ENCODE results near the gene SPATS2L.

Gene SPATS2L

DNA sequence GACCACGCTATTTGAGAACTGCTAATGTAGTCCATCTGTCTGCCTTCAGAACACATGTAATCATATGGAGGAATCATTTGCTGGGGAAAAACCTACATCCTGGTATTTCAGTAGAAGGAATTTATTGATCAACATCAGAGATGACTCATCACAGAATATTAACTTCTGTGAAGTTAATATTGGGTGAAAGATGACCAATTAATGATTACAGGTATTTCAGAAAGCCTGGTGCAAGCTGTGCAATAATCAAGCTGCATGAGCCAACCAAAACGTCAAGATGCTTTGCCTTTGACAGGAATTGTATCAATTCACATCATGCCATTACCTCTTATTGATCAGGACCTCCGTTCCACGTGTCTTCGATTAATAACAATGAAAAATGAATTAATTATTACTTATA, 9.4 kb upstream of the SPATS2L start:
- no peak for DNase-seq

DNA sequence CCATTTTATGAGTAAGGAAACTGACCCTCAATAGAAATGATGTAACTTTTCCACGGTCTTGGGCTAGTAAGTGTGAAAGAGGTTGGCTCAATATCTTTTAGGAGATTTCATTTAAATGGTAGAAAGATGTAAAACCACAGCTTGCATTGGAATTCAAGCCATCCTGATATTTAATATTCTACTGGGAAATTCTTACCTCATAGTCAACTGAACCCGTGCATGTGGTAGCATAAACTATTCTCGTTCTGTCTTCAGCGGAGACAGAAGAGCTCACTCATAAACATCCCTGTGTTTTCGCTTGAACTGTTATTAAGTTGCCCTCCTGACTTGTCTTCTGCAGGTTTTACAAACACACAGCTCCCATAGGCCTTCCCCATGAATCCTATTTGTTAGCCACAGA, 8.5 kb upstream of the SPATS2L start:
- no peak for DNase-seq

DNA sequence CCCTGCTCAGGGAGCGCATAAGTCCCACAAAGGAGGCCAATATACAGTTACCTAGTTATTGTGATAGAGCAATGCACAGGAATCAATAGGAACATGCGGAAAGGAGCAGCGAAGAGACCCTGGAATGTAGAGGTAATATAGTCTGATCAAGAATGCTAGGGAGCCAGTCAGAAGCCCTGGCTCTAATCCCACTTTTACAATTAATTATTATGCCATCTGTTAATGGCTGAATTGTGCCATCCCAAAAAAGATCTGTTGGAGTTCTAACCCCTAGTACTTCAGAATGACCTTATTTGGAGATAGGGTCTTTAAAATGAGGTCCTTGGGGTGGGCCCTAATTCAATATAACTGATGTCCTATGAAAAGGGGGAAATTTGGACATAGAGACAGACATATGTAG, 7.7 kb upstream of the SPATS2L start:
- DNase-seq, result no peak

GRCh38 chr2:200300065-200300464, 6.4 kb upstream of the SPATS2L start:
- DNase-seq, result no peak

DNA sequence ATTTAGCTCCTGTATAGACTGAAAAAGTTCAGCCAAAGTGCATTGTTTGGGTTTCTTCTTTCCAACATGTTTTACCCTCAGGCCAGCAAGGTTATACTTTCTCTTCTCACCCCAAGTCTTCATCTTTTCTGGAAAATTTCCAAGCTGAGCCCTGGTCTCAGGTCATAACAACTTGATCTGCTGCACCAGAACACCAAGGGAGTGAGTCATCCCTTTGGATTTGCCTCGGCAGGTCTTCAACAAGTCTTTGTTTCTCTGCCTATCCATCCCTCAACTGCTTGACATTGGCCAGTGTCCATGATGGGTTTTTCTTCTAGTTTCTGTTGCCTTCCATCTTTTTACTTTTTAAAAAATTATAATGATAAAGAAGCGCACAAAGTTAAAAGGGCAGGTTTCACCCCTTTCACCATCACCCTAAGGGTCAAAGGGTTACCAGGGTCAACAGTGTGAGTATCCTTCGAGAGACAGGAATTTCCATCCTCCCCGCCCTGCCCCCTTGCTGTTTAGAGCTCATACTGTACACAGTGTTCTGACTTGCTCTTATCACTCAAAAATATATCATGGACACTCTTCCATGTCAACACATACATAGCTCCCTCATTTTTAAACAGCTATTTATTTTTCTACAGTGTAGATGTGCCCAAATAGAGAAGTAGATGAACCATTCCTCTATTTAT, 5.7 kb upstream of the SPATS2L start:
- peak; percentile 83 for DNase-seq

DNA sequence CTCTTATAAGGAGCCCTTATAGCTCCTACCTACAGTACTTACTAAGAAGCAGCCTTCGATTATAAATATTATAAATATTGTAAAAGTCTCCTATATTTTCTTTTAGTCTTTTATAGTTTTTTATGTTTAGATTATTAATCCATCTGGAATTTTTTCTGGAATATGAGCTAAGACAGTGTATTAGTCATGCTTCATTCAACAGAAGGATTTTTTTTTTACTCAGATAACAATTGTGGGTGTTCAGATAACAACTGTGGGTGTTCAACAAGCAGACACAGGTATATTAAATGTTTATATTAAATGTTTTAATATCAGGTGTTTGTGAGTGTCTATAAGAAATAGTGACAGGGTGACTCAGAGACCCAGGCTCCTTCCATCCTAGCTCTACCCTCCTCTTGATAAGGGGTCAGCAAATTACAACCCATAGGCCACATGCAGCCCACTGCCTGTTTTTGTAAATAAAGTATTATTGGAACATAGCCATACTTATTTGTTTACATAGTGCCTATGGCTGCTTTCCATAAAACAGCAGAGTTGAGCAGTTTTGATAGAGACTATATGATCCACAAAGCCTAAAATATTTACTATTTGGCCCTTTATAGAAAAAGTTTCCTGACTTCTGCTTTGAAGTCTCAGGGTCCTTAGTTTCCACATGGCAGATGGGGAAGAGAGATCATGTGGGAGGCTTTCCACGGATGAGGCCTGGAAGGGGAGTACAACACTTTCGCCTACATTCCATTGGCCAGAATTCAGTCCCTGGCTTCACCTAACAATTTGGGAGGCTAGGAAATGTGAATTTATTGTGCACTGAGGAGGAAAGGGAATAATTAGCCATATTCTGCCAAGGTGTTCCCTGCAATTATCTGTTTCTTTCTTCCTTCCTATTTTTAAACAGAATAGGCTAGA, 4.3 kb upstream of the SPATS2L start:
- no peak for DNase-seq

DNA sequence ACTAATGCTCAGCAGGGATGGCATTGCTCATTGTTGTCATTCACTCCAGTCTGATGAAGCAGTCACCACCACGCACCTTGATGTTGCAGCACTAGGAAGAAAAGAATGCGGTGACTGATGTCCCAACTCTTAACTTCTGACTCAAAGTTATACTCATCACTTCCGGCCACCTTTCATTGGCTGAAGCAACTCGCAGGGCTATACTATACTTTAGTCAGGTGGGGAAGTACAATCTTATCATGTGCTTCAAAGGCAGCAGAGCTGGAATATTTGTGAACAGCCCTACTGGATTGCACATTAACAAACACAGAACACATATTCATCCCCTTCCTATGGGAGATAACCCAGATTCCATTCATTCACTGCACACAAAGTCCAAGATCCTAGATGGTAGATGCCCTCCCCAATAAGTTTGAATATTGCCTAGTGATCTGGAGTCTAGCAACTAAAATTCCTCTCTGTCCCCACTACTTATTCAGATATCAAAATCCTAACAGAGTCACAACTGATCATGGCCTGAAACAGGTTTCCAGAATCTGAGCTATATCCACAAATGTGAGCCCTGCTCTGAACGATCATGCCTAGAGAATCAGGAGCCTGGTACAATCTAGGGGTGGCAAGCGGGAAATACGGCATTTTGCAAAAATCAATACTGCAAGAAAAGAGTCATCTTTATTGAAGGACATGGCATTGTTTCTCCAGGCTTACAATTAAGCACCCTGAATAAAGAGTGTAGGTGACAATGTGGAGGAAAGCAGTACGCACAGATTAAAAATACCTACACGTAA, 3.4 kb upstream of the SPATS2L start:
- DNase-seq, result peak; percentile 79

GRCh38 chr2:200305797-200306195, 697 bp upstream of the SPATS2L start:
- DNase-seq, result peak; percentile 52

DNA sequence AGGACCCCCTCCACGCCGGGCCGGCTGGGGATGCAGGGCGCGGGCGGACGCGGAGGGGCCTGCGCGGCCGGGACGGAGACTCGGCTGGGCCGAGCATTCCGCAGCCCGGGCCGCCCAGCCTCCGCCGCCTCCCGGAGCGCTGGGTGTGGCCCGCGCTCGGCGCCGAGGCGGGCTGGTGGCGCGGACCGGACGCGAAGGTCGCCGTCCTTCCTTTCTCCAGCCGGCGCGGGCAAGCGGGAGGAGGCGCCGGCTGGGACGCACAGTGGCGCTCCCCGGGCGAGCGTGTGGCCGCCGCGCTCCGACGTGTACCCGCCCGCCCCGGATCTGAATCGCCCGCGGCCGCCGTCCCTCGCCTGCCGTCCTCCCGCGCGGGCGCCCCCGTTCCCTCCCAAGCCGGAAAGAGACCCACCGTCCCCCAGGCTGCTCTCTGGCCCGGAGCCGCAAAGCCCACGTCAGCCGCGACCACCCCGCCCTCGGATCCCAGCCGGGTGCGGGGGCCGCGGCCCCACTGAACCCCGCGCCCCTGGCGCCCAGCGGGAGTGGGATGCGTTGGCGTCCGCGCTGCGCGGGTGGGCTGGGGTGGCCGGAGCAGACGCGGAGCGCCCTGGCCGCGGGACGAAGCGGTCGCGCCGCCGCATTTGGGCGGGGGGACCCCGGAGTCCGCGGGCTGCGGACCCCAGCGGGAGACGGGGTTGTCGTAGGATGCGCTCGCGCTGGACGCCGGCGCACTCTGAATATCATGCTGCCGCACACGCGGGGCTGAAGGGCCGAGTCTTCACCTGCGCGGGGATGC, 634 bp downstream of the SPATS2L start:
- peak; percentile 51 for DNase-seq

DNA sequence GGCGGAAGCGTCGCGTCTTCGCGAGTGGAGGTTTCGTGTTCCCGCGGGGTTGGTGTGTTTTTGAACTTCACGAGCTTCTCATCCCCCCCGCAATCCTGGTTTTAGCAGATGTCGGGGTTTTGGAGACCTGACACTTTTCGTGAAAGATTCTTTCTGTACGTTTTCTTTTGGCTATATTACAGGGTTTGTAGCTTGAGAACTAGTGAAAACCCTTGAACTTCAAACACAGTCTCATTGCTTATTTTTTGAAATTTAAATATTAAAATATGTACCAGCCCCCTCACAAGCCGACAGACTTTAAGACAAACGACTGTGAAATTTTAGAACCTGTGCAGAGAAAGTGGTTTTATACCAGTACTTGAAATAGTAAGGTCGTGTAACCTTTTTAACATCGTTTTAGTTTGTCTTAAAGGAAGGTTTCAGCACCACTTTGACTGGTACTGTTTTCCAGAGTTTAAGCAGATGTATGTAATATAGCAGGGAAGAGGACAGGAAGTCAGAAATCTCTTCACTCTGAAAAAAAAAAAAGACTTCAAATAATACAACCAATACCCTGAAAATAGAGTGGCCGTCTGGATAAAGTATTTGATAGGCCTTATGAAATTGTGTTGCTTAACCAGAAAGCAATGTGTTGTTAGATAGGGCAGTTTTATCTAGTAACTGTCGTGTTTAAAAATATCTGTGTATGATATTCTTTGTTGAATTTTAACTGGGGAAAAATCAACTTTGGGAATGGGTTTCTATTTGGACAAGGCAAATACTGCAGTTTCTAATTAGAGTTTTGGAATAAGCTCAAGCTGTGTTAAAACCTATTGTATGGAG, 1.4 kb downstream of the SPATS2L start:
- DNase-seq, result peak; percentile 50

- no peak for DNase-seq
Observed at GRCh38 chr2:200308546-200309295, 2.2 kb downstream of the SPATS2L start.

- no peak for DNase-seq
Observed at GRCh38 chr2:200309296-200310049, 3.0 kb downstream of the SPATS2L start.

DNA sequence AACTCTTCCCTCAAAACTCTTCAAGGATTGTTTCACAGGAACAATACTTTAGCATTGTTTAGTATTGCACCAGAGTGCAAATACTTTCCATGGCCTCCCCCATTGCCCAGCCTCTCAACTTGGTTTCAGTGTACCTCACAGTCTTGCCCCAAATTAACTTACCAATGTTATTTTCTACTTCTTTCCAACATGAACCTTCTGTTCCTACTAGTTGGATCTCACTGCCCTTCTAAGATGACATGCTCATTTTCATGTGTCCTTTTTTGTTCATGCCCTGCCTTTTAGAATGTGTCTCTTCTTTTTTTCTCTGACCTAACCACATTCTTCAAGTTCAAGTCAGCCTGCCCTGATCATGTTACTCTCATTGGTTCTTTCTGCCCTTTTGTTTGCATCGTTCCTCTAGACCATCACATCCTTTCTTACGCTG, 4.1 kb downstream of the SPATS2L start:
- DNase-seq, result peak; percentile 69

DNA sequence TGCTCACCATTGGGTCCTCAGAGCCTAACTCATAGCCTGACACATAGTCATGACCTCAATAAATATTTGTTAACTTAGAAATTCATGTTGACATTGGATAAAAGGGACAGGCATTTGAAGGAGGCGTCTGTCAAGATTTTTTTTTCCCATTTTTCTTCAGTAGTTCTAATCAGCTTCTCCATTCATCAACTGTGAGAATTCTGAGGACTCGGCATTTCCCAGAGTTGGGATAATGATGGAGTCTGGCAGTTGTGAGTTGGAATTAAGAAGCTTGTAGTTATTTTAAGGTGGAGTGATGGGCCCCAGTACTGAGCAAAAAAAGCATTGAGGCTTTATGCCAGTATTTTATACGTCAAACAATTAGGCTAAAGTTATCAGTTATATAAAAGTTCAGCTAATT, 4.6 kb downstream of the SPATS2L start:
- DNase-seq, result no peak

DNA sequence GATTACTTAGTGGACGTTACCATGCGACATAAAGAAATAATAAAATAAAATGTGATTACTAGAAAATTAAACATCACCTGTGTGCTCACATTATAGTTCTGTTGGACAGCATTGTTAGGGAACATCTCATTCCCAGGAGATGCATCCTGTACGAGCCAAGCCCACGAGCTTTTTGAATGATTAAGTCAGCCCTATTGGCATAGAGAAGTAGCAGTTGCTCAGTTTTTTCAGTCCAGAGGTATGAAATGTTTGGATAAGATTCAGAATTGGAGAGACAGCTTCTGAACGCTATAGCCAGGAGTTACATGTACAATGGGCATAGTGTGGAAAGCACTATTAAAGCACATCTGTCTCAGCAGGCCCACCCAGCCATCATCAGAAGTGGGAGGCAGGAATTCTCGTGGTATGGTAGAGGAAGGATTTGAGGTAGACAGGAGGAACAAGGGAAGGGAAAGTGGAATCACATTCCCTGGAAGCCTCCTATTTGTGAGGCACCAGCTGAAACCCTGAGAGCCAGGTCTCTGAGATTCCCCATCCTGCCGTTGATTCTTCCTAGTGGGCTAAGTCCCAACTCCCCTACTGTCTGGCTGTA, 8.6 kb downstream of the SPATS2L start:
- peak; percentile 49 for DNase-seq

DNA sequence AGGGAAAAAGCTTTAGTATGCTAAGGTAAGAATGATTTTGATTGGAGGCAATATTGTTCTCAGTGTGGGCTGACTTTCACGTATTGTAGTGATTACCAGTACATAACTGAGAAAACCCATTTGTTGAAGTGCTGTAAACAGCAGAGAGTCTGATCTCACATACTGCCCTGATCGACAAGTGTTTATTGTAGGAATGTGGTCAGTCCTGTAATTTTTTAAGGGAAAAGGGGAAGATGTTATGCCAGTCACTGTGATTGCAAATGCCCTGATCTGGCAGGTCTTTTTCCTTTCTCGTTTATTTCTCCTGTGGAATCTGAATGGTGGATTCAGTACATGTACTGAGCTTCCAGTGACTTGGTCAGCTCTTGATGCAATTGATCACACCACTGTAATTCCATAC, 11.5 kb downstream of the SPATS2L start:
- no peak for DNase-seq

GRCh38 chr2:200318940-200319435, 12.5 kb downstream of the SPATS2L start:
- no peak for DNase-seq

- peak; percentile 77 for DNase-seq
Observed at GRCh38 chr2:200319548-200320337, 13.2 kb downstream of the SPATS2L start.

DNA sequence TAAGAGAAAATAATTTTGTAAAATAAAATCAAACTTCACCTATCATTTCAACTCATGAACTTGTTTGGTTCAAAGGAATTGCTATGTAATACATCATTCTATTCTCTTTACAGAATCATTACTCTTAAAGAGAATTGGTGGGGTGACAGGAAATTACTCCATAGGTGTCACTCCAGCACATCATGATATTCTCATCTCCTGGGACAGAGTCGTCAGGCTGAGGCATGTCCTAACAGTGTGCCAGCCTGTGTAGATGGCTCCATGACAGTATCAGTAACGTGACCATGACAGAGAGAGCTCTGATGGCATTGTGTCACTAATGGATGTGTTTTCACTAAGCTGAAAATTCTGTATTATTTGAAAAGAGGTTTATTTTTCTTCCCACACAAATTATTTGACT, 13.9 kb downstream of the SPATS2L start:
- DNase-seq, result no peak
